Spinal cord (tissue), 10 donors: ENCODE measurements around the gene SERP2. TPM values are rescaled to one million over a fixed set of nuclear protein-coding genes. Genes with fewer than 3 reads are reported as not detected.

ENCODE experiments used
- DNase-seq, 6 donors: peaks; one replicate each; pipeline versions ENCODE4 v3.0.0 to v3.0.0-alpha.2; 2013 to 2015; ENCODE audit warnings: low spot score in 6 of 6, low read depth in 4 of 6
- H3K27ac ChIP-seq: one replicate; pipeline ENCODE4 v1.5.1; 2013; ENCODE audit warnings: low read depth, low read length, control low read depth
- H3K27me3 ChIP-seq: one replicate; pipeline ENCODE4 v1.6.1; 2013; ENCODE audit warnings: low read length; ENCODE audit not compliant: control insufficient read depth, insufficient read depth
- H3K36me3 ChIP-seq: one replicate; pipeline ENCODE4 v1.6.1; 2013; ENCODE audit warnings: low read length; ENCODE audit not compliant: control insufficient read depth, insufficient read depth
- H3K4me1 ChIP-seq: one replicate; pipeline ENCODE4 v1.6.1; 2013; ENCODE audit warnings: low read length; ENCODE audit not compliant: control insufficient read depth, insufficient read depth
- H3K4me3 ChIP-seq: one replicate; pipeline ENCODE4 v1.5.1; 2013; ENCODE audit warnings: low read depth, low read length, control low read depth
- H3K9me3 ChIP-seq: one replicate; pipeline ENCODE4 v1.6.1; 2013; ENCODE audit warnings: low read length; ENCODE audit not compliant: control insufficient read depth, insufficient read depth
- WGBS: methylation state at CpG from one replicate; pipeline ENCODE4 v1.1.5; 2013; ENCODE audit warnings: missing lambda C conversion rate; ENCODE audit not compliant: insufficient coverage; 5-methylcytosine and 5-hydroxymethylcytosine counted together
- polyA plus RNA-seq, 2 donors: library from polyadenylated mRNA; unstranded; fragments of 120-200 nt; gene quantifications; one replicate each; pipeline ENCODE4 v1.2.1, GENCODE V29; 2013; ENCODE audit not compliant: insufficient read length in 2 of 2
- total RNA-seq, 2 donors: library from RNA; depleted of rRNA in 1 of 2; stranded (reverse); fragments of 120-200 nt in 1 of 2; fragments of >200 nt in 1 of 2; gene quantifications; one replicate each; pipeline versions ENCODE4 v1.2.3 to v1.2.4, GENCODE V29; 2013 to 2014
- donor health status: healthy.

The SERP2 gene
- total and polyA plus RNA-seq, 4 donors: 24.9 to 49.9 (median 38.1) TPM

DNA sequence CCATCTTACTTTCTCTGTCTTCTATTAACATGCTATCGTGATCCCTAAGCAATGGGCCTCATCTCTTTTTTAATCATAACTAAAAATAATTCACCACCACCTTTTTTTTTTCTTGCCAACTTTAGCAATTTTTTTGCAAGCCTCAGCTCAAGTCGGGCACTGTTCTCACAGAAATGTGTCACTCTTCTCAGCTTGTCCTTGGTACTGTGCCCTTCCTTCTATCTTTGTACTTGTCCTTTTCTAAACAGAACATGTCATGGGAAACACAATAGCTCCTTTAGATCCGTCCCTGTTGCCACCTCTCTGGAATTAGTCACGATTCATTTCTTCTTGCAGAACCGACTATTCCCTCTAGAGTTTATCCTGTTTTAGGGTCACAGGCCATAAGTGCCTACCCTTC lies 10.3 kb downstream of the SERP2 start:
- DNase-seq: no peak
- H3K27ac ChIP-seq: no peak overlapping the region
- H3K27me3 ChIP-seq: no peaks in the 10 kb centered on the region
- H3K9me3 ChIP-seq: no peaks in the 10 kb centered on the region
- peaks cover 13% of the 10 kb centered on the region for H3K36me3 ChIP-seq
- no peak overlapping the region for H3K4me3 ChIP-seq
- WGBS: 36% methylated on average over 5 of the region's 5 CpGs
- peaks cover 7% of the 10 kb centered on the region for H3K4me1 ChIP-seq

DNA sequence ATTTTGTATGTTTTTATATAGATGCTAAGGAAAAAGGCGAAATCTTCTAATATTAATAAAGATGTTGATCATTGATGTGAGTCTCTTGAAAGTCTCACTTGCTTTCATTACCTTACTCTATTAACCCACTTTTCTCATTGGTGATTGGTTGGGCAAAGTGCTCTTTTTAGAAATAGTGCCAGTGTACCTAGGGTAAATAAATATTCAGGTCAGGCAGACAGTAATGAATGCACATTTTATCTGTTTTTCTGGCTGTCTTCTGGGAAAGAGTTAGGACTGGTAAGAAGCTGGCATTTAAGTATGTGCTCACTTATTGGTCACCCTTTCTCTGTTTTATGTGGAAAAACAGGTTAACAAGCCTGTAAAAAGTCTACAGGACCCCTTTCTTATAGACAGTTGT lies 11.2 kb downstream of the SERP2 start:
- no peak overlapping the region for H3K27ac ChIP-seq
- no peaks in the 10 kb centered on the region for H3K9me3 ChIP-seq
- H3K27me3 ChIP-seq: no peaks in the 10 kb centered on the region
- peaks cover 13% of the 10 kb centered on the region for H3K36me3 ChIP-seq
- no peak for DNase-seq
- no peak overlapping the region for H3K4me3 ChIP-seq
- peaks cover 7% of the 10 kb centered on the region for H3K4me1 ChIP-seq
- no CpG with 5 or more reads among the region's 1 CpG for WGBS

DNA sequence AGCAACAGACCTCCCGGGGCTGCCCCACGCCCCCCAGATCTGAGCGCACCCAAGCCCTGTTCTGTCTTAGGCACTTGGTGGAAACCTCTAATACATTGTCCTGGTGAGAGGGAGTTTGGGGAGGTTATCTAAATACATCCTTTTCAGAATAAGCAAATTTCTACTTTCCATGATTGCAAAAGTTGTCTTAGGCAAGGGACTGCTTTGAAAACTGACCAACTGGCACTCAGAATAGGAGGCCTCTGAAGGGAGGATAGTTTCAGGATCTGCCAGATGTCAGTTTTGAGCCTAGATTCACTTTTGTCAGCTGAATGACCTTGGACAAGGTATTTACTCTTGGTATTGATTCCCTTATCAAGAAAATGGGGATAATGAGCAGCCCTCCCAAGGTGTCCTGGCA lies 11.8 kb downstream of the SERP2 start:
- Histone ChIP-seq H3K4me1 (peaks cover 7% of the 10 kb centered on the region), H3K4me3 (no peak overlapping the region), H3K9me3 (no peaks in the 10 kb centered on the region), H3K27ac (no peak overlapping the region), H3K36me3 (peaks cover 13% of the 10 kb centered on the region), H3K27me3 (no peaks in the 10 kb centered on the region)
- DNase-seq: no peak
- no CpG with 5 or more reads among the region's 3 CpGs for WGBS

DNA sequence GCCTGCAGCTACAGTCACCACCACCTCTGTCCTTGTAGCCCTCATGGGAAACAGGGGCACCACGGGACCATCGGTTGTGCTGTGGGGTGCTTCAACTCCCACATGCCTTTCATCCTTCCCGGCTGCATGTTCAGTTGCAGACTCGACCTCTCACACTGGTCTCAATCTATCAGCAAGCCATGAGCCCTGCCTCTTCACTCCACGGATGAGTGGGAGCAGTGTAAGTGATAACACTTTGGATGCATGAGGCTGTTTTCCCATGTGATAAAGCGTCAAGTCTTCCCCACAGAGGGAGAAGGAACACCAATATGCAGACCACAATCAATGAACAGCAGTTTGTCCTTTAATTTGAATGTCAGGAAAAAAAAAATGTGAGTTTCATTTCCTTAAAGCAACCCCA lies 12.2 kb downstream of the SERP2 start:
- Histone ChIP-seq H3K27me3 (no peaks in the 10 kb centered on the region), H3K27ac (no peak overlapping the region), H3K4me3 (no peak overlapping the region), H3K9me3 (no peaks in the 10 kb centered on the region), H3K4me1 (peaks cover 7% of the 10 kb centered on the region), H3K36me3 (peaks cover 13% of the 10 kb centered on the region)
- no peak for DNase-seq
- WGBS: 100% methylated on average over 1 of the region's 6 CpGs

DNA sequence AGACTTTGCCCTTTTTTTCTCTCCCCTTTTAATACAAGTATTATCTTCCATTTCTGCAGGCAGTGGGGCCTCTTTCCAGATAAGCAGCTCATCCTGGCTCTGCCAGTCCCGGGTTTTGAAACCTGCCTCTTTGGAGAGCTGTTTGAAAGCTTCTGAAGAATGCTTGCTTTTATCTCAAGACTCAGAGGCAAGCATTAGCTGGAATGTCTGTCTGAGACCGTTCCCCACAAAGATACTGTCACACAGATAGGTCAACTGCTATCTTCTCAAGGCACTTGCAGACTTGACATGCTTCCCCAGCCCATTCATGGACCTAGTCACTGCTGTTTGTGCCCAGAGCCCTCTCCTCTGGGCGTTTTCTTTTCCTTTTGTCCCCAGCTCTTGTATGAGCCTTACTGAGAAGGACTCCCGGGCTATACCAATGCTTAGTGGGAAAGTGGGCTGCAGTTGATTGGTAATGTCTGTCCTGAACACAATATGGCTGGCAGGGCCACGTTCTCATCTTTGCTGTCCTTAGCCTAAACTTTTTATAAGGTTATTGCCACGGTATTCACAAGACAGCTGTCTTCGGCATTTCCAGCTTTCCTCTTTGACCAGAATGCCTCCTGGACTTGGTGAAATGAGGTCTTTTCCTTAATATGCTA lies 13.4 kb downstream of the SERP2 start:
- Histone ChIP-seq H3K36me3 (peaks cover 9% of the 10 kb centered on the region), H3K27me3 (no peaks in the 10 kb centered on the region), H3K4me3 (no peak overlapping the region), H3K4me1 (peaks cover 7% of the 10 kb centered on the region), H3K9me3 (no peaks in the 10 kb centered on the region), H3K27ac (no peak overlapping the region)
- whole genome bisulfite sequencing: 53% methylated on average over 2 of the region's 7 CpGs
- no peak for DNase-seq

DNA sequence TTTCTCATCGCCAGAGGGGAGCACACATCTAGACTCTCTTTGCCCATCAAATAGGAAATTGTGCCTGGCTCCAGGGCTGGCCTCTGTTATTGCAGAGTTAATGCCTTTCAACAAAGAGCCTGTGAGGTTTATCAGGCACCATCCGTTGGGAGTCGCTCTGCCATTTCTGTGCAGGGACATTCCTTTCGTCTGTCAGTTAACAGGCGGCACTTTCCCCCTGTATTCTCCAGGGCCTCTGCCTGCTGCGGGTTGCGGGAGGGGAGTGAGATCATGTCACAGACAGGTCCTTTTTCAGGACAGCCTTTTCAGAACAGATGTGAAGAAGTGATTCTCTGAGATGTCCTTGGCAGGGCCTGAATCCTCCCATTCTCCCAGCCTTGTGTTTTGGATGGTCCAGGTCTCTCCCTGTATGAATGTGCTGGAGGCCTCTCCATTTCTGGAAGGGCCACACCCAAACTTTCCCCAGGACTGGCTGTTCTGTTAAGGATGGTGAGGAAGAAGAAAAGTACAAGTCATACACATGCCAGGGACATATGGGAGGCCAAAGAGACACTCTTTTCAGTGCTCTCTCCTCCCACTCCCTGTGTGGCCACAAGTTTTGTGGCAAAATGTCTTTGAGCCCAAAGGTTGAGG lies 14.9 kb downstream of the SERP2 start:
- peak in 1 of 6 donors; percentile 31 for DNase-seq
- 45% methylated on average over 4 of the region's 7 CpGs for WGBS
- H3K27ac ChIP-seq: no peak overlapping the region

DNA sequence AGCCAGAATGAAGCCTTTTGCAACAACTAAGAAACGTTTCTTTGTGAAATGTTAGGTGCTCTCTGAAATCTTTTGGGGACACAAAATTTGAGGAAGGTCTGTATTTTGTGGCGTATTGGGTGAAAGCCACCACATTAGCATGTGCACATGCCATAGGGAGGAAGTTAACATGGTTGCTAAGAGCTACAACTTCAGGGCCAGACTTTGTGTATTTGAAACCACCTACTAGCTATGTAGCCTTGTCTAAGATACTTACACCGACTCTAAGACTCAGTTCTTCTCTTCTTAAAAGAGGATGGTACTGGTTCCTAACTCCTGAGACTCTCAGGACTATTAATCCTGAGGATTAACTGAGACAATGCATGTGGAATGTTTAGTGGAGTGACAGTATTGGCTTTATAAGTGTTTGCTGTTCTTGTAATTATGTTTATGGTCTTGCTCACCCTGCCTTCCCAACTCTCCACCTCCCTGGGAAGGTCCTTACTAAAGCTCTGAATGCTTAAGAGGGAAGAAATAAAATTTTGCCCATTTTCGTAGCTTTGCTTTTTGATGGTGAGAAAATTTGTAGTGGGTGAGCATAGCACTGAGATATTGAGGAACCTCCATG lies 15.5 kb downstream of the SERP2 start:
- WGBS: 80% methylated on average over 3 of the region's 4 CpGs
- Histone ChIP-seq H3K27ac (no peak overlapping the region), H3K4me3 (no peak overlapping the region), H3K4me1 (peaks cover 12% of the 10 kb centered on the region), H3K27me3 (no peaks in the 10 kb centered on the region), H3K9me3 (no peaks in the 10 kb centered on the region), H3K36me3 (peaks cover 11% of the 10 kb centered on the region)
- no peak for DNase-seq

More for the DNA sequence above, 14.9 kb downstream of the SERP2 start:
- no peak overlapping the region for H3K4me3 ChIP-seq
- no peaks in the 10 kb centered on the region for H3K9me3 ChIP-seq
- H3K4me1 ChIP-seq: peaks cover 12% of the 10 kb centered on the region
- H3K27me3 ChIP-seq: no peaks in the 10 kb centered on the region
- H3K36me3 ChIP-seq: peaks cover 11% of the 10 kb centered on the region

DNA sequence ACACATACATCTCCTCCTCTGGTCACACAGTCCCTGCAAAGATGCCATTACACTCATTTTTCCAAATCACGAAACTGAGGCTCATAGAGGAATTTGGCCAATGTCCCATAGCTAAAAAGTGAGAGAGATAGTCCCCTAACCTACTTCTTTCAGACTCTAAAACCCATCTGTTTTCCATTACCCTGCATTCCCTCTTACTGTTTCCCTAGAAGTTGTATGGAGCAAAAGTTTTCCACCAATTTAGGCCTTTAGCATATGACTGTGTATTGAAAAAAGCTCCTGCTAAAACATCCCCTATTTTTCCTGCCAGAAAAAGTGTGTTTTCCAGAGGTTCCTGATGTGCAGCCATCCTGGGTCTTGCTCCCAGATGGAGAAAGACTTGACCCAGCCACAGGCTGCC lies 16.3 kb downstream of the SERP2 start:
- Histone ChIP-seq H3K4me1 (peaks cover 10% of the 10 kb centered on the region), H3K36me3 (peaks cover 11% of the 10 kb centered on the region), H3K4me3 (no peak overlapping the region), H3K27me3 (no peaks in the 10 kb centered on the region), H3K27ac (no peak overlapping the region), H3K9me3 (no peaks in the 10 kb centered on the region)
- DNase-seq: no peak
- WGBS: no CpG with 5 or more reads among the region's 1 CpG

DNA sequence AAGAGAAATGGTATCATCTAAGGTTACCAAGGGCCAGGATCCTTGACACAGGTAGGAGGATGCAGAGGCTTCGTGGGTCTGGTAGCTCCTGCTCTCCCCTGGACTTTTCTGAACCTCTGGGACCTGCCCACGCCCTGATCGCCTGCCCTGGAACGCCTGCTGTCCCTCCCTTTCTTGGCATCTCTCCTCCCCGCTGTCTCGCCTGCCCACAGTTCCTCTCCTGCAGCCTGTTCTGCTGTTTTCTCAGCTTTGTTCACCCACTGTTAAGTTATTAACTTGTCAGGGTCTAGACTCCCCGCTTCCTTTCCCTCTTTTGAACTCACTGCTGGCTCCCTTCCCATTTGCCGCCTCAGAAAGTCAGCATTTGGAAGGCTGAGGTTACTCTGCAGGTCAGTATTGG lies 19.8 kb downstream of the SERP2 start:
- Histone ChIP-seq H3K9me3 (no peaks in the 10 kb centered on the region), H3K36me3 (peaks cover 4% of the 10 kb centered on the region), H3K4me3 (no peak overlapping the region), H3K4me1 (peaks cover 18% of the 10 kb centered on the region), H3K27ac (no peak overlapping the region), H3K27me3 (no peaks in the 10 kb centered on the region)
- peak in 2 of 6 donors; percentile 51 to 68 for DNase-seq
- WGBS: 47% methylated on average over 7 of the region's 8 CpGs

DNA sequence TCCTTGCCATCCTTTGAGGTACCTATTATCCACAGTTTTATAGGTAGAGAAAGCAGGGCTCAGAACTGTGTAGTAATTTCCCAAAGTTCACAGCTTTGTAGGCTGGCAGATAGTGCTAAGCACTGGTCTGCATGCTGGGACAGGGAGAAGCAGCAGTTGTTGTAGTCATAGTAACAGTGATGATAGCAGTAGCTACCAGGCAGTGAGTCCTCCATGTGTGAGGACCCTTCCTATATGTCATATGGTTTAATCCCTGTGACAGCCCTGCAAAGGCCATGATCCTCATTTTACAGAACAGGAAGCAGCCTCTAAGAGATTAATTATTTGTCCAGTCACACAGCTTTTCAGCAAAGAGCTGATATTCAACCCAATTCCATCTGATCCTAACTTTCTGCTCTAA lies 21.0 kb downstream of the SERP2 start:
- Histone ChIP-seq H3K4me1 (peaks cover 18% of the 10 kb centered on the region), H3K4me3 (no peak overlapping the region), H3K27ac (no peak overlapping the region), H3K27me3 (no peaks in the 10 kb centered on the region), H3K36me3 (peaks cover 4% of the 10 kb centered on the region), H3K9me3 (no peaks in the 10 kb centered on the region)
- peak in 2 of 6 donors; percentile 21 to 37 for DNase-seq
